ENCODE measurements around the gene NMNAT2. TPM values are rescaled to one million over a fixed set of nuclear protein-coding genes. Genes with fewer than 3 reads are reported as not detected.

Gene NMNAT2
- total and polyA plus RNA-seq, 2 of the 4 experiments (the other 2 are of a cell fraction) = 0.36 to 2.4 TPM

DNA sequence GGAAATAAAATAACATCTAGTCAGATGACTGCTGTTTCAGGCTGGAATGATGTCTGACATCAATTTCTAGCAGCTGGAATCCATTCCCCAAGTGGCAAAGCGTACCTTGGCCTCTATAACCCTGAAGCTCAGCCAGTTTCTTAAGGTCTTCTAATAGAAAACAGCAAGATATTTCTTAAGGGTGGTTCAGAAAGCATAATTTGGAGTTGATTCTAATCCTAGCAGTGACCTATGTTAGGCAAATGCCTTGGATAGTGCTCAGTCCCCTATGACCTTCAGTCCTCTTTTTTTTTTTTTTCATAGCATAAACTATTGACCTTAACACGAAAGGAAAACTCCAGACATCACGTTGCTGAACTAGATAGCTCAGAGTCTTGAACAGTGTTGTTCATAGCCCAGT, 175.6 kb downstream of the NMNAT2 start:
- Histone ChIP-seq H3K9me3 (ENCODE audit: control insufficient read depth, insufficient read depth, low read length) (no peaks in the 10 kb centered on the region), H3K18ac (ENCODE audit: low read depth, low read length) (no peak overlapping the region), H3K79me1 (ENCODE audit: low read depth in 1 of 2, low read length in 2 of 2) (no peaks in the 10 kb centered on the region), H2BK20ac (ENCODE audit: low read depth, low read length) (no peak overlapping the region), H3K4ac (ENCODE audit: low read depth, low read length) (no peak overlapping the region), H3K9ac (ENCODE audit: low read depth, low read length) (no peak overlapping the region), H2AFZ (replicated peaks; ENCODE audit: low read length, poor library complexity) (no peak overlapping the region), H3K4me3 (ENCODE audit: insufficient read depth, low read depth, low read length) (no peak overlapping the region), H2AK5ac (ENCODE audit: low read depth, low read length) (no peak overlapping the region), H2BK15ac (ENCODE audit: low read depth, low read length) (no peak overlapping the region), H2BK5ac (ENCODE audit: low read depth, low read length, poor library complexity, severe bottlenecking) (no peak overlapping the region), H3K4me2 (ENCODE audit: low read depth, low read length) (no peak overlapping the region), H3K56ac (ENCODE audit: extremely low read depth, insufficient read depth, low read length) (no peak overlapping the region), H3K4me1 (ENCODE audit: control insufficient read depth, insufficient read depth, low read length) (peaks cover 4% of the 10 kb centered on the region; the same call in 1 of the 2 replicates), H3K23ac (ENCODE audit: low read depth, low read length) (no peak overlapping the region), H4K20me1 (ENCODE audit: insufficient read depth, low read length) (no peaks in the 10 kb centered on the region), H2BK120ac (ENCODE audit: low read depth, low read length) (no peak overlapping the region), H4K8ac (ENCODE audit: low read depth in 2 of 2, low read length in 2 of 2) (no peak overlapping the region), H4K91ac (ENCODE audit: insufficient read depth, low read depth, low read length) (no peak overlapping the region), H2AK9ac (replicated peaks; ENCODE audit: low read depth, low read length, poor library complexity) (no peak overlapping the region), H3K9me1 (ENCODE audit: insufficient read depth, low read length) (peaks cover 4% of the 10 kb centered on the region), H3K14ac (replicated peaks; ENCODE audit: low read depth, low read length) (no peak overlapping the region), H3K36me3 (ENCODE audit: control insufficient read depth, insufficient read depth, low read length) (no peaks in the 10 kb centered on the region), H3K27me3 (ENCODE audit: control insufficient read depth, insufficient read depth, low read length) (no peaks in the 10 kb centered on the region), H3K27ac (ENCODE audit: insufficient read depth, low read length) (no peak overlapping the region), H4K5ac (ENCODE audit: low read depth, low read length) (no peak overlapping the region)
- dilution Hi-C loops (cut with HindIII; ENCODE audit: low sequenced_read_pairs, unreplicated experiment) (no loop called here), in situ Hi-C loops (cut with MboI; ENCODE audit: low sequenced_read_pairs) (loop anchor here (25.0 kb wide), 1 partner anchor 280 kb away; the partner anchor contains the start of gene SHCBP1L), intact Hi-C loops (cut with micrococcal nuclease) (no loop called here)
- no peak for ATAC-seq (ENCODE audit: low read depth)
- no CpG with 5 or more reads among the region's 3 CpGs for WGBS, 2 experiments (ENCODE audit: extremely low coverage in 2 of 2, insufficient read length in 1 of 2)
- no TSS peak for BruUV-seq (replicated peaks)
- no peak for DNase-seq
- no peak for TF ChIP-seq POLR2A (IDR thresholded peaks at IDR 0.05; ENCODE audit: low read depth, low read length)
- no peak for TF ChIP-seq MAZ (IDR thresholded peaks at IDR 0.05; ENCODE audit: borderline replicate concordance, low read depth, low read length)
- TF ChIP-seq CEBPB (IDR thresholded peaks at IDR 0.05; ENCODE audit: low read depth, low read length) = no peak
- no peak for TF ChIP-seq MXI1 (IDR thresholded peaks at IDR 0.05; ENCODE audit: borderline replicate concordance, low read depth, low read length)
- TF ChIP-seq BHLHE40 (IDR thresholded peaks at IDR 0.05; ENCODE audit: low read depth, low read length) = no peak
- TF ChIP-seq, protein P1, sequence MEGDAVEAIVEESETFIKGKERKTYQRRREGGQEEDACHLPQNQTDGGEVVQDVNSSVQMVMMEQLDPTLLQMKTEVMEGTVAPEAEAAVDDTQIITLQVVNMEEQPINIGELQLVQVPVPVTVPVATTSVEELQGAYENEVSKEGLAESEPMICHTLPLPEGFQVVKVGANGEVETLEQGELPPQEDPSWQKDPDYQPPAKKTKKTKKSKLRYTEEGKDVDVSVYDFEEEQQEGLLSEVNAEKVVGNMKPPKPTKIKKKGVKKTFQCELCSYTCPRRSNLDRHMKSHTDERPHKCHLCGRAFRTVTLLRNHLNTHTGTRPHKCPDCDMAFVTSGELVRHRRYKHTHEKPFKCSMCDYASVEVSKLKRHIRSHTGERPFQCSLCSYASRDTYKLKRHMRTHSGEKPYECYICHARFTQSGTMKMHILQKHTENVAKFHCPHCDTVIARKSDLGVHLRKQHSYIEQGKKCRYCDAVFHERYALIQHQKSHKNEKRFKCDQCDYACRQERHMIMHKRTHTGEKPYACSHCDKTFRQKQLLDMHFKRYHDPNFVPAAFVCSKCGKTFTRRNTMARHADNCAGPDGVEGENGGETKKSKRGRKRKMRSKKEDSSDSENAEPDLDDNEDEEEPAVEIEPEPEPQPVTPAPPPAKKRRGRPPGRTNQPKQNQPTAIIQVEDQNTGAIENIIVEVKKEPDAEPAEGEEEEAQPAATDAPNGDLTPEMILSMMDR (conservative IDR thresholded peaks at IDR 0.05; ENCODE audit: low read depth, low read length) = no peak
- TF ChIP-seq CHD1 (IDR thresholded peaks at IDR 0.05; ENCODE audit: low read depth, low read length) = no peak
- TF ChIP-seq, protein P2, sequence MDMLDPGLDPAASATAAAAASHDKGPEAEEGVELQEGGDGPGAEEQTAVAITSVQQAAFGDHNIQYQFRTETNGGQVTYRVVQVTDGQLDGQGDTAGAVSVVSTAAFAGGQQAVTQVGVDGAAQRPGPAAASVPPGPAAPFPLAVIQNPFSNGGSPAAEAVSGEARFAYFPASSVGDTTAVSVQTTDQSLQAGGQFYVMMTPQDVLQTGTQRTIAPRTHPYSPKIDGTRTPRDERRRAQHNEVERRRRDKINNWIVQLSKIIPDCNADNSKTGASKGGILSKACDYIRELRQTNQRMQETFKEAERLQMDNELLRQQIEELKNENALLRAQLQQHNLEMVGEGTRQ (IDR thresholded peaks at IDR 0.05; ENCODE audit: low read depth, low read length) = no peak
- TF ChIP-seq MAFK (IDR thresholded peaks at IDR 0.05; ENCODE audit: low read depth, low read length) = no peak
- TF ChIP-seq, protein P3, sequence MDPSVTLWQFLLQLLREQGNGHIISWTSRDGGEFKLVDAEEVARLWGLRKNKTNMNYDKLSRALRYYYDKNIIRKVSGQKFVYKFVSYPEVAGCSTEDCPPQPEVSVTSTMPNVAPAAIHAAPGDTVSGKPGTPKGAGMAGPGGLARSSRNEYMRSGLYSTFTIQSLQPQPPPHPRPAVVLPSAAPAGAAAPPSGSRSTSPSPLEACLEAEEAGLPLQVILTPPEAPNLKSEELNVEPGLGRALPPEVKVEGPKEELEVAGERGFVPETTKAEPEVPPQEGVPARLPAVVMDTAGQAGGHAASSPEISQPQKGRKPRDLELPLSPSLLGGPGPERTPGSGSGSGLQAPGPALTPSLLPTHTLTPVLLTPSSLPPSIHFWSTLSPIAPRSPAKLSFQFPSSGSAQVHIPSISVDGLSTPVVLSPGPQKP (IDR thresholded peaks at IDR 0.05; ENCODE audit: borderline replicate concordance, low read depth, low read length) = no peak
- no peak for TF ChIP-seq RCOR1 (IDR thresholded peaks at IDR 0.05; ENCODE audit: insufficient replicate concordance, low read length)
- TF ChIP-seq SMC3 (IDR thresholded peaks at IDR 0.05; ENCODE audit: low read depth, low read length) = no peak
- TF ChIP-seq NFE2L2 (IDR thresholded peaks at IDR 0.05; ENCODE audit: low read depth, low read length) = no peak
- TF ChIP-seq RFX5 (IDR thresholded peaks at IDR 0.05; ENCODE audit: low read depth, low read length) = no peak
- TF ChIP-seq RAD21 (IDR thresholded peaks at IDR 0.05; ENCODE audit: low read length) = no peak
- TF ChIP-seq FOS (IDR thresholded peaks at IDR 0.05; ENCODE audit: low read depth, low read length) = no peak
- ChIA-PET CTCF (no interaction called here), POLR2A (ENCODE audit: unreplicated experiment) (interaction anchor here (0.6 to 0.7 kb wide), 2 partner anchors 278 to 350 kb away, joined by 6 to 8 read pairs; no protein-coding TSS in a partner anchor)

Measured in IMR-90 (cell line).